H1 (cell line): ENCODE data around the gene ATG7. TPM values are rescaled to one million over a fixed set of nuclear protein-coding genes. Genes with fewer than 3 reads are reported as not detected.

Experiments used
- CTCF ChIA-PET: fragments of 300-600 bp; sonication (Branson Sonifier 250); formaldehyde crosslinking; loops from one replicate; lab custom pipeline; 2021; ENCODE audit not compliant: partially characterized antibody; lab: Charles Lee
- POLR2A ChIA-PET: fragments of 300-600 bp; sonication (Branson Sonifier 250); formaldehyde crosslinking; loops from one replicate; lab custom pipeline; 2021; ENCODE audit warnings: inconsistent platforms; ENCODE audit not compliant: partially characterized antibody; lab: Charles Lee
- DNase-seq, 2 experiments: peaks; one replicate each; pipeline versions ENCODE4 v3.0.0 to v3.0.0-alpha.2; 2010 to 2022; ENCODE audit warnings: low spot score in 2 of 2, low read depth in 1 of 2, mixed read lengths in 1 of 2
- FAIRE-seq: peaks from 2 replicates; lab custom pipeline; 2011; peaks lifted over from hg19 to GRCh38; lab: Jason Lieb, UNC
- H2AFZ ChIP-seq: 2 replicates; pipeline ENCODE4 v1.8.1; 2012; ENCODE audit warnings: low read length, inconsistent platforms
- H2AK5ac ChIP-seq: 2 replicates; pipeline ENCODE4 v1.6.1; 2013; ENCODE audit warnings: low read depth, low read length
- H2BK120ac ChIP-seq: replicated peaks from 2 replicates; pipeline ENCODE3; 2013; ENCODE audit warnings: low read depth, low read length, inconsistent platforms
- H2BK12ac ChIP-seq: 2 replicates; pipeline ENCODE4 v1.6.1; 2013; ENCODE audit warnings: low read depth, low read length
- H2BK15ac ChIP-seq: 2 replicates; pipeline ENCODE4 v1.6.1; 2013; ENCODE audit warnings: low read length
- H2BK20ac ChIP-seq: 2 replicates; pipeline ENCODE4 v1.6.1; 2013; ENCODE audit warnings: low read length
- H2BK5ac ChIP-seq: 2 replicates; pipeline ENCODE4 v1.6.1; 2013; ENCODE audit warnings: low read depth, low read length
- H3K14ac ChIP-seq: 2 replicates; pipeline ENCODE4 v1.6.1; 2013; ENCODE audit warnings: inconsistent platforms; ENCODE audit not compliant: insufficient read length
- H3K18ac ChIP-seq: 2 replicates; pipeline ENCODE4 v1.6.1; 2013; ENCODE audit warnings: low read length; ENCODE audit errors: extremely low read depth
- H3K23ac ChIP-seq: 2 replicates; pipeline ENCODE4 v1.6.1; 2013; ENCODE audit warnings: inconsistent platforms; ENCODE audit not compliant: insufficient read length
- H3K23me2 ChIP-seq: 2 replicates; pipeline ENCODE4 v1.6.1; 2013; ENCODE audit warnings: low read depth, low read length
- H3K27ac ChIP-seq: 2 replicates; pipeline ENCODE4 v1.6.1; 2011; ENCODE audit warnings: low read depth, low read length, inconsistent platforms
- H3K27me3 ChIP-seq, 4 experiments: replicated peaks in 1 of 4; 1 replicate in 1 of 4; 2 replicates in 3 of 4; pipeline versions ENCODE4 v1.6.1 to v1.8.1; 2011 to 2013; ENCODE audit warnings: low read length in 3 of 4, mild to moderate bottlenecking in 3 of 4, inconsistent platforms in 2 of 4, mixed read lengths in 2 of 4, moderate library complexity in 1 of 4; ENCODE audit not compliant: control insufficient read depth in 3 of 4, insufficient read depth in 3 of 4; ENCODE audit errors: extremely low read depth in 1 of 4
- H3K36me3 ChIP-seq, 4 experiments: 2 replicates each; pipeline versions ENCODE4 v1.6.1 to v1.8.1; 2011 to 2013; ENCODE audit warnings: mild to moderate bottlenecking in 4 of 4, low read length in 3 of 4, moderate library complexity in 2 of 4, control low read depth in 1 of 4, inconsistent platforms in 1 of 4; ENCODE audit not compliant: insufficient read depth in 4 of 4, control insufficient read depth in 2 of 4
- H3K4ac ChIP-seq: replicated peaks from 2 replicates; pipeline ENCODE3; 2013; ENCODE audit warnings: low read length, low read depth, mixed read lengths, inconsistent platforms; ENCODE audit not compliant: insufficient read length
- H3K4me1 ChIP-seq, 4 experiments: replicated peaks in 1 of 4; 1 replicate in 1 of 4; 2 replicates in 3 of 4; pipeline versions ENCODE4 v1.6.1 to v1.8.1; 2011 to 2013; ENCODE audit warnings: low read length in 3 of 4, inconsistent platforms in 2 of 4, mixed read lengths in 1 of 4; ENCODE audit not compliant: insufficient read depth in 4 of 4, control insufficient read depth in 3 of 4
- H3K4me2 ChIP-seq, 2 experiments: 2 replicates each; pipeline versions ENCODE4 v1.6.1 to v1.8.1; 2011 to 2013; ENCODE audit warnings: low read depth in 2 of 2, low read length in 2 of 2, control low read depth in 1 of 2, inconsistent platforms in 1 of 2, mild to moderate bottlenecking in 1 of 2; ENCODE audit not compliant: insufficient read depth in 1 of 2
- H3K4me3 ChIP-seq, 4 experiments: fragments of 200-600, 300-600 bp in 1 of 4; sonication (generic), shearing (Covaris generic), sonication (Bioruptor Twin) in 1 of 4; 2 replicates each; pipeline versions ENCODE4 v1.5.1 to v1.8.1; 2011 to 2016; ENCODE audit warnings: low read length in 4 of 4, low read depth in 3 of 4, control low read depth in 2 of 4, inconsistent platforms in 2 of 4, mild to moderate bottlenecking in 2 of 4, mixed read lengths in 1 of 4, moderate library complexity in 1 of 4; ENCODE audit not compliant: insufficient read depth in 2 of 4; ENCODE audit errors: extremely low read depth in 1 of 4
- H3K56ac ChIP-seq: replicated peaks from 2 replicates; pipeline ENCODE3; 2013; ENCODE audit warnings: low read depth, mild to moderate bottlenecking, mixed read lengths, low read length, inconsistent platforms; ENCODE audit not compliant: insufficient read length
- H3K79me1 ChIP-seq: 2 replicates; pipeline ENCODE4 v1.6.1; 2013; ENCODE audit warnings: low read depth, low read length, control low read depth
- H3K79me2 ChIP-seq, 2 experiments: 2 replicates each; pipeline versions ENCODE4 v1.6.1 to v1.8.1; 2012 to 2013; ENCODE audit warnings: low read length in 2 of 2, mild to moderate bottlenecking in 2 of 2, inconsistent platforms in 1 of 2; ENCODE audit not compliant: insufficient read depth in 2 of 2, control insufficient read depth in 1 of 2
- H3K9ac ChIP-seq, 4 experiments: replicated peaks in 1 of 4; 1 replicate in 1 of 4; 2 replicates in 3 of 4; pipeline versions ENCODE4 v1.6.1 to v1.8.1; 2011 to 2013; ENCODE audit warnings: low read depth in 3 of 4, low read length in 3 of 4, control low read depth in 2 of 4, mild to moderate bottlenecking in 2 of 4, moderate library complexity in 2 of 4, inconsistent platforms in 1 of 4; ENCODE audit errors: extremely low read depth in 1 of 4
- H3K9me3 ChIP-seq, 2 experiments: 2 replicates each; pipeline versions ENCODE4 v1.6.1 to v1.8.1; 2012 to 2013; ENCODE audit warnings: mild to moderate bottlenecking in 2 of 2, moderate library complexity in 2 of 2, control low read depth in 1 of 2, inconsistent platforms in 1 of 2, low read depth in 1 of 2, low read length in 1 of 2, mixed read lengths in 1 of 2; ENCODE audit not compliant: insufficient read depth in 2 of 2
- H4K20me1 ChIP-seq, 2 experiments: replicated peaks in 1 of 2; 2 replicates each; pipeline versions ENCODE3 to v1.8.1; 2011 to 2013; ENCODE audit warnings: inconsistent platforms in 2 of 2, low read length in 2 of 2, mild to moderate bottlenecking in 1 of 2; ENCODE audit not compliant: insufficient read depth in 2 of 2, control insufficient read depth in 1 of 2
- H4K5ac ChIP-seq: 2 replicates; pipeline ENCODE4 v1.6.1; 2013; ENCODE audit warnings: low read length, low read depth, mixed read lengths, inconsistent platforms; ENCODE audit not compliant: insufficient read length
- H4K8ac ChIP-seq: 2 replicates; pipeline ENCODE4 v1.8.0; 2013; ENCODE audit warnings: mild to moderate bottlenecking, moderate library complexity, low read length, inconsistent platforms; ENCODE audit not compliant: insufficient read depth; ENCODE audit errors: extremely low read depth
- H4K91ac ChIP-seq: replicated peaks from 2 replicates; pipeline ENCODE3; 2013; ENCODE audit warnings: low read length, mixed read lengths, inconsistent platforms; ENCODE audit not compliant: insufficient read length
- ATF2 ChIP-seq: IDR thresholded peaks from 2 replicates; pipeline ENCODE4 v1.6.1; 2012; ENCODE audit warnings: low read length, inconsistent platforms
- CBX5 ChIP-seq: fragments of 300-800, 300-1000 bp; sonication (generic); IDR thresholded peaks from 2 replicates; pipeline ENCODE4 v1.7.1; 2016; ENCODE audit warnings: antibody characterized with exemption, low read length, low read depth
- CHD1 ChIP-seq: IDR thresholded peaks from 2 replicates; pipeline ENCODE4 v1.6.1; 2012; ENCODE audit warnings: low read depth, low read length, improper control_type of control experiment
- CTCF ChIP-seq, 3 experiments: IDR thresholded peaks; 1 replicate in 2 of 3; 2 replicates in 1 of 3; pipeline versions ENCODE4 v1.5.1 to v1.6.1; 2011; ENCODE audit warnings: low read length in 3 of 3, mild to moderate bottlenecking in 3 of 3, inconsistent platforms in 2 of 3, low read depth in 1 of 3, moderate library complexity in 1 of 3; ENCODE audit not compliant: insufficient read depth in 1 of 3; ENCODE audit errors: control extremely low read depth in 1 of 3
- HDAC2 ChIP-seq, 2 experiments: fragments of 300-600 bp in 1 of 2; sonication (generic) in 1 of 2; IDR thresholded peaks; 2 replicates each; pipeline ENCODE4 v1.6.1; 2011 to 2012; ENCODE audit warnings: low read depth in 2 of 2, low read length in 2 of 2, mild to moderate bottlenecking in 2 of 2, moderate library complexity in 2 of 2, borderline replicate concordance in 1 of 2, inconsistent platforms in 1 of 2
- RFX5 ChIP-seq: IDR thresholded peaks from 2 replicates; pipeline ENCODE4 v1.6.1; 2011; ENCODE audit warnings: low read depth, low read length, improper control_type of control experiment, borderline replicate concordance
- RNF2 ChIP-seq: fragments of 200-900, 300-1000 bp; sonication (generic); IDR thresholded peaks from 2 replicates; pipeline ENCODE4 v1.7.1; 2016; ENCODE audit warnings: borderline replicate concordance, low read depth, mild to moderate bottlenecking, antibody characterized with exemption, low read length; ENCODE audit not compliant: poor library complexity, severe bottlenecking; ENCODE audit errors: missing control alignments
- SIX5 ChIP-seq: IDR thresholded peaks from 2 replicates; pipeline ENCODE4 v1.6.1; 2011; ENCODE audit warnings: mild to moderate bottlenecking, low read depth, low read length
- TCF12 ChIP-seq: IDR thresholded peaks from 2 replicates; pipeline ENCODE4 v1.6.1; 2011; ENCODE audit warnings: low read depth, mild to moderate bottlenecking, low read length
- WGBS, 2 experiments: shearing (Covaris generic) in 1 of 2; methylation state at CpG; one replicate each; pipeline versions ENCODE4 v1.1.6 to v1.1.7; 2013 to 2015; ENCODE audit warnings: low lambda C conversion rate in 2 of 2, mixed read lengths in 2 of 2, inconsistent platforms in 1 of 2, low coverage in 1 of 2, missing lambda C conversion rate in 1 of 2; ENCODE audit not compliant: insufficient replicate concordance in 2 of 2, insufficient coverage in 1 of 2, insufficient read length in 1 of 2; ENCODE audit errors: extremely low coverage in 1 of 2, missing lambda C conversion rate in 1 of 2; 5-methylcytosine and 5-hydroxymethylcytosine counted together
- polyA plus RNA-seq, 7 experiments: library from polyadenylated mRNA; depleted of rRNA in 3 of 7; stranded (reverse) in 5 of 7; unstranded in 2 of 7; fragments of >200 nt in 5 of 7; fragments of 200-250 nt in 2 of 7; gene quantifications; 1 replicate in 5 of 7; 2 replicates in 1 of 7; 4 replicates in 1 of 7; pipeline versions ENCODE4 v1.2.1 to v1.2.3, GENCODE V29; 2011 to 2013; ENCODE audit warnings: missing spikeins in 2 of 7, mixed read lengths in 2 of 7
- total RNA-seq: library from RNA; stranded (reverse); fragmentation: NEBNext Ultra II Directional; extraction: Animal tissue kit (Norgen Biotek cat#: 25700); gene quantifications from 2 replicates; pipeline ENCODE4 v1.2.1, GENCODE V29; 2021

The ATG7 gene
- total and polyA plus RNA-seq, 2 of the 8 experiments (the other 6 are each of a cell fraction or from before 2014, with no cell fraction given) = 15.0 to 19.1 TPM

GRCh38 chr3:11434017-11434526 is 161.9 kb downstream of the ATG7 start:
- Histone ChIP-seq H3K79me1 (no peaks in the 10 kb centered on the region), H3K56ac (no peak overlapping the region), H3K9ac (no peak overlapping the region), H2AFZ (no peak overlapping the region), H3K4ac (no peak overlapping the region), H3K14ac (no peak overlapping the region), H3K4me1 (no peaks in the 10 kb centered on the region), H3K27ac (no peak overlapping the region), H3K4me3 (no peak overlapping the region), H4K5ac (no peak overlapping the region), H3K36me3 (no peaks in the 10 kb centered on the region), H2BK12ac (no peak overlapping the region), H2BK20ac (no peak overlapping the region), H3K27me3 (no peaks in the 10 kb centered on the region), H4K20me1 (no peaks in the 10 kb centered on the region), H3K9me3 (no peaks in the 10 kb centered on the region), H2BK5ac (no peak overlapping the region), H2BK120ac (no peak overlapping the region), H2AK5ac (no peak overlapping the region), H3K23ac (no peak overlapping the region), H3K18ac (no peak overlapping the region), H3K4me2 (no peak overlapping the region), H3K23me2 (no peaks in the 10 kb centered on the region), H4K8ac (no peak overlapping the region; the same call in 1 of the 2 replicates), H4K91ac (no peak overlapping the region), H3K79me2 (no peaks in the 10 kb centered on the region), H2BK15ac (no peak overlapping the region)
- POLR2A ChIA-PET = no interaction called here
- DNase-seq (no peak), FAIRE-seq (no peak)
- WGBS, 2 experiments = 90% methylated on average over 3 of the region's 3 CpGs; no CpG with 5 or more reads in 1 of the 2 experiments
- CTCF ChIA-PET = interaction anchor here (0.7 to 1.4 kb wide), 4 partner anchors 12 to 374 kb away, joined by 3 to 5 read pairs (median 4); no protein-coding TSS in a partner anchor
- TF ChIP-seq CTCF (IDR thresholded peaks at IDR 0.05; ENCODE audit: control extremely low read depth in 1 of 3, insufficient read depth in 1 of 3, low read depth in 1 of 3, low read length in 3 of 3) (no peak), CBX5 (no peak), ATF2 (no peak), HDAC2 (IDR thresholded peaks at IDR 0.05; ENCODE audit: borderline replicate concordance in 1 of 2, low read depth in 2 of 2, low read length in 2 of 2) (no peak), SIX5 (no peak), RFX5 (no peak), CHD1 (no peak), TCF12 (no peak), RNF2 (no peak)
